Measurements from ENCODE around the gene RRP12.

DNA sequence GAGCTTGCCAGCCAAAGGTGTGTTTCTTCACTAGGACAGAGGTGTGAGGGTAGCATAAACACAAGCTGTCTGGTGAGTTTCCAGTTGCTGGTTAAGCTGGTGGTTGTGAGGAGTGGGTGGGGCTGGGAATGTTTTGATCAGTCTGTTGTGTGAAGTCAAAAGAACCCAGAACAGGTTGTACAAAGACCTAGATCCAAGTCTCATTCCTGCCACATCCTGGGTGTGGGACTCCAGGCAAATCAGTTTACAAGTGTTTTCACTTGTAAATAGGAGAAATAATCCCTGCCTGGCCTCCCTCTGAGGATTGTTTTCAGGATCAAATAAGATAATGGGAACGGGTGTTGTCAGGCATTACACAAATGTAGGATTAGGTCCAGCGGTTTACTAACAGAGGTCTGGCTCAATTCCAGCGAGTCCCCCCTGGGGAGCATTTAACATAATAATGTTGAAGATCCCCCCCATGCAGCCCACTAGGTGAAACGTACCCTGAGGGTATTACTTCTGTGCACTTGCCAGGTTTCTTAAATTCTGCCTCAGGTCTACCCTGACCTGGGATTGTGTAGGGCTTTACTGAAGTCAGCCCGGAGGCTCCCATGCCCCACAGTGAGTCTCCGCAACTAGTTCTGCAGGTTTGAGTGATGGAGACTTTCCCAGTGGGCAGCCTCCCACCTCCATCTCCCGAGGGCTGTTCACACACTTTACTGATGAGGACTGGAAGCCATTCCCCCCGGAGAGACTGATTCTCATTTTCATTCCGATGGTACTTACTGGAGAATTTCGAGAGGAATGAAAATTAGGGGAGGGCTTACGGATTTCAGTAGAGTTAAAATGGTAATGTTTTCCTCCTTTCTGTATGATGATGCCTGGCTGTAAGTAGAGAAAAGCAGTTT lies 64.0 kb downstream of the RRP12 start:
- TF ChIP-seq, protein P1, sequence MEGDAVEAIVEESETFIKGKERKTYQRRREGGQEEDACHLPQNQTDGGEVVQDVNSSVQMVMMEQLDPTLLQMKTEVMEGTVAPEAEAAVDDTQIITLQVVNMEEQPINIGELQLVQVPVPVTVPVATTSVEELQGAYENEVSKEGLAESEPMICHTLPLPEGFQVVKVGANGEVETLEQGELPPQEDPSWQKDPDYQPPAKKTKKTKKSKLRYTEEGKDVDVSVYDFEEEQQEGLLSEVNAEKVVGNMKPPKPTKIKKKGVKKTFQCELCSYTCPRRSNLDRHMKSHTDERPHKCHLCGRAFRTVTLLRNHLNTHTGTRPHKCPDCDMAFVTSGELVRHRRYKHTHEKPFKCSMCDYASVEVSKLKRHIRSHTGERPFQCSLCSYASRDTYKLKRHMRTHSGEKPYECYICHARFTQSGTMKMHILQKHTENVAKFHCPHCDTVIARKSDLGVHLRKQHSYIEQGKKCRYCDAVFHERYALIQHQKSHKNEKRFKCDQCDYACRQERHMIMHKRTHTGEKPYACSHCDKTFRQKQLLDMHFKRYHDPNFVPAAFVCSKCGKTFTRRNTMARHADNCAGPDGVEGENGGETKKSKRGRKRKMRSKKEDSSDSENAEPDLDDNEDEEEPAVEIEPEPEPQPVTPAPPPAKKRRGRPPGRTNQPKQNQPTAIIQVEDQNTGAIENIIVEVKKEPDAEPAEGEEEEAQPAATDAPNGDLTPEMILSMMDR (IDR thresholded peaks at IDR 0.05; ENCODE audit: poor library complexity, severe bottlenecking) = no peak
- TF ChIP-seq, protein P2, sequence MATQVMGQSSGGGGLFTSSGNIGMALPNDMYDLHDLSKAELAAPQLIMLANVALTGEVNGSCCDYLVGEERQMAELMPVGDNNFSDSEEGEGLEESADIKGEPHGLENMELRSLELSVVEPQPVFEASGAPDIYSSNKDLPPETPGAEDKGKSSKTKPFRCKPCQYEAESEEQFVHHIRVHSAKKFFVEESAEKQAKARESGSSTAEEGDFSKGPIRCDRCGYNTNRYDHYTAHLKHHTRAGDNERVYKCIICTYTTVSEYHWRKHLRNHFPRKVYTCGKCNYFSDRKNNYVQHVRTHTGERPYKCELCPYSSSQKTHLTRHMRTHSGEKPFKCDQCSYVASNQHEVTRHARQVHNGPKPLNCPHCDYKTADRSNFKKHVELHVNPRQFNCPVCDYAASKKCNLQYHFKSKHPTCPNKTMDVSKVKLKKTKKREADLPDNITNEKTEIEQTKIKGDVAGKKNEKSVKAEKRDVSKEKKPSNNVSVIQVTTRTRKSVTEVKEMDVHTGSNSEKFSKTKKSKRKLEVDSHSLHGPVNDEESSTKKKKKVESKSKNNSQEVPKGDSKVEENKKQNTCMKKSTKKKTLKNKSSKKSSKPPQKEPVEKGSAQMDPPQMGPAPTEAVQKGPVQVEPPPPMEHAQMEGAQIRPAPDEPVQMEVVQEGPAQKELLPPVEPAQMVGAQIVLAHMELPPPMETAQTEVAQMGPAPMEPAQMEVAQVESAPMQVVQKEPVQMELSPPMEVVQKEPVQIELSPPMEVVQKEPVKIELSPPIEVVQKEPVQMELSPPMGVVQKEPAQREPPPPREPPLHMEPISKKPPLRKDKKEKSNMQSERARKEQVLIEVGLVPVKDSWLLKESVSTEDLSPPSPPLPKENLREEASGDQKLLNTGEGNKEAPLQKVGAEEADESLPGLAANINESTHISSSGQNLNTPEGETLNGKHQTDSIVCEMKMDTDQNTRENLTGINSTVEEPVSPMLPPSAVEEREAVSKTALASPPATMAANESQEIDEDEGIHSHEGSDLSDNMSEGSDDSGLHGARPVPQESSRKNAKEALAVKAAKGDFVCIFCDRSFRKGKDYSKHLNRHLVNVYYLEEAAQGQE (IDR thresholded peaks at IDR 0.05; ENCODE audit: borderline replicate concordance) = no peak
- TF ChIP-seq POLR2AphosphoS5 (IDR thresholded peaks at IDR 0.05) (no peak), MXI1 (conservative IDR thresholded peaks at IDR 0.05; ENCODE audit: poor library complexity, severe bottlenecking) (no peak), SMC3 (conservative IDR thresholded peaks at IDR 0.05; ENCODE audit: poor library complexity) (no peak), EP300 (conservative IDR thresholded peaks at IDR 0.05; ENCODE audit: poor library complexity, severe bottlenecking) (no peak), RAD21 (conservative IDR thresholded peaks at IDR 0.05) (no peak), TAF1 (IDR thresholded peaks at IDR 0.05; ENCODE audit: low read depth) (no peak), EZH2 (IDR thresholded peaks at IDR 0.05; ENCODE audit: borderline replicate concordance, insufficient read depth, low read length, poor library complexity, severe bottlenecking) (no peak)

All from neural cell (in vitro differentiated cells).